Measurements from ENCODE around the gene KDELR3. TPM values are rescaled to one million over a fixed set of nuclear protein-coding genes. Genes with fewer than 3 reads are reported as not detected.

Gene KDELR3
- total and polyA plus RNA-seq, 2 donors (not counting 3 experiments of a cell fraction or from before 2014, with no cell fraction given), result 28.6 to 61.3 TPM

DNA sequence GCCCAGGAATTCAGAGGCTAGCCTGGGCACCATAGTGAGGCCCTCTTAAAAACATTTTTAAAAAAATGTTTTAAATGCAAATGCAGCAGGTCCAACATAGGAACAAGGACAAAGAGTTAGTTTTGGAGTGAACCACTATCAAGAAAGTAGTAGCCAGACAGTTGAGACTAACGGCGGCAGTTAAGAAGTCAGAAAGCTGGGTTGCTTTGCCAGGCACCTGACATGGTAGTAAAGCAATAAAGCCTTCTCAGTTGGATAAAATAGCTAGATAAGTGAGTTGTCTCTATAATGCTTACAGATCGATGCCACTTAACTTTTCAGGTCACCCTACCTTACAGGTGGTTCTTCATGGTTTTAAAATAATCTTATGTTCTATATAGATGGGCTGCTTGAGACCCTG, 55.1 kb downstream of the KDELR3 start:
- intact Hi-C loops (cut with micrococcal nuclease), result no loop called here
- Histone ChIP-seq H3K27me3 (ENCODE audit: control insufficient read depth in 2 of 2, insufficient read depth in 2 of 2, low read length in 2 of 2) (peaks cover 0 to 2% of the 10 kb centered on the region in 2 experiments), H3K4me3 (replicated peaks in 1 of 3; ENCODE audit: insufficient read depth in 1 of 3, low read depth in 1 of 3, low read length in 3 of 3) (no peak overlapping the region), H4K20me1 (replicated peaks; ENCODE audit: control insufficient read depth, extremely low read depth, insufficient read depth, low read length) (no peaks in the 10 kb centered on the region), H3K27ac (ENCODE audit: insufficient read depth, low read depth, low read length) (no peak overlapping the region), H3K79me2 (ENCODE audit: control insufficient read depth, insufficient read depth, low read length) (no peaks in the 10 kb centered on the region), H3K9me1 (replicated peaks; ENCODE audit: control insufficient read depth, extremely low read depth, insufficient read depth, low read length) (no peaks in the 10 kb centered on the region), H3K4me2 (ENCODE audit: insufficient read depth, low read length) (no peak overlapping the region), H3K9me3 (replicated peaks; ENCODE audit: control insufficient read depth, insufficient read depth, low read length) (no peaks in the 10 kb centered on the region), H2AFZ (ENCODE audit: low read depth, low read length) (no peak overlapping the region), H3K36me3 (ENCODE audit: control insufficient read depth in 2 of 2, extremely low read depth in 1 of 2, insufficient read depth in 2 of 2, low read length in 2 of 2) (no peaks in the 10 kb centered on the region), H3K4me1 (ENCODE audit: control insufficient read depth, extremely low read depth, insufficient read depth, low read length) (no peaks in the 10 kb centered on the region), H3K9ac (replicated peaks; ENCODE audit: extremely low read depth, insufficient read depth, low read length) (no peak overlapping the region)
- FAIRE-seq, result no peak
- ChIA-PET POLR2A (interaction anchor here (0.8 kb wide), 1 partner anchor 31 kb away, joined by 4 read pairs; no protein-coding TSS in a partner anchor), CTCF (interaction anchor here (0.9 to 2.3 kb wide), 5 partner anchors 12 to 72 kb away, joined by 3 to 12 read pairs (median 3); no protein-coding TSS in a partner anchor)
- TF ChIP-seq, protein P1, sequence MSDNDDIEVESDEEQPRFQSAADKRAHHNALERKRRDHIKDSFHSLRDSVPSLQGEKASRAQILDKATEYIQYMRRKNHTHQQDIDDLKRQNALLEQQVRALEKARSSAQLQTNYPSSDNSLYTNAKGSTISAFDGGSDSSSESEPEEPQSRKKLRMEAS (IDR thresholded peaks at IDR 0.05; ENCODE audit: insufficient read depth, insufficient read length), result no peak
- TF ChIP-seq, protein P2, sequence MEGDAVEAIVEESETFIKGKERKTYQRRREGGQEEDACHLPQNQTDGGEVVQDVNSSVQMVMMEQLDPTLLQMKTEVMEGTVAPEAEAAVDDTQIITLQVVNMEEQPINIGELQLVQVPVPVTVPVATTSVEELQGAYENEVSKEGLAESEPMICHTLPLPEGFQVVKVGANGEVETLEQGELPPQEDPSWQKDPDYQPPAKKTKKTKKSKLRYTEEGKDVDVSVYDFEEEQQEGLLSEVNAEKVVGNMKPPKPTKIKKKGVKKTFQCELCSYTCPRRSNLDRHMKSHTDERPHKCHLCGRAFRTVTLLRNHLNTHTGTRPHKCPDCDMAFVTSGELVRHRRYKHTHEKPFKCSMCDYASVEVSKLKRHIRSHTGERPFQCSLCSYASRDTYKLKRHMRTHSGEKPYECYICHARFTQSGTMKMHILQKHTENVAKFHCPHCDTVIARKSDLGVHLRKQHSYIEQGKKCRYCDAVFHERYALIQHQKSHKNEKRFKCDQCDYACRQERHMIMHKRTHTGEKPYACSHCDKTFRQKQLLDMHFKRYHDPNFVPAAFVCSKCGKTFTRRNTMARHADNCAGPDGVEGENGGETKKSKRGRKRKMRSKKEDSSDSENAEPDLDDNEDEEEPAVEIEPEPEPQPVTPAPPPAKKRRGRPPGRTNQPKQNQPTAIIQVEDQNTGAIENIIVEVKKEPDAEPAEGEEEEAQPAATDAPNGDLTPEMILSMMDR (IDR thresholded peaks at IDR 0.05; ENCODE audit: extremely low read depth in 1 of 2, insufficient read depth in 1 of 2, low read depth in 1 of 2, low read length in 2 of 2), result no peak
- no TSS peak for BruUV-seq (replicated peaks)
- DNase-seq (ENCODE audit: low read depth, low spot score), result no peak
- dilution Hi-C loops (cut with MboI; ENCODE audit: extremely low pct_ligation_motif_present, low sequenced_read_pairs), result no loop called here

DNA sequence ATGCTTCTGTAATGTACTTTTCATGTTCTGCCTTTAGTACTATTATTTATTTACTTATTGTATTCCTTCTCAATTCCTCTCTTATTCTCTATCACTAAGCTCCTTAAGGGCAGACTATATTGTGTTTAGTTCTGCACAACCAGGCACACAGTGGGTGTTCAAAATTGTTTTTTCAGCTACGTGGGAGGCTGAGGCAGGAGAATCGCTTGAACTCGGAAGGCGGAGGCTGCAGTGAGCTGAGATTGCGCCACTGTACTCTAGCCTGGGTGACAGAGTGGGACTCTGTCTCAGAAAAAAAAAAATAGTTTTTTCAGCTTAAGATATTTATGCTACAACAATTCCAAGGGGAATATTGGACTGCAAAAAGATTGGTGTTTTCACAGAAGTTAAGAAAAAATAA, 55.6 kb downstream of the KDELR3 start:
- H3K79me2 ChIP-seq (ENCODE audit: control insufficient read depth, insufficient read depth, low read length), result no peaks in the 10 kb centered on the region
- H3K27me3 ChIP-seq (ENCODE audit: control insufficient read depth in 2 of 2, insufficient read depth in 2 of 2, low read length in 2 of 2), result peaks cover 0 to 2% of the 10 kb centered on the region in 2 experiments
- no peaks in the 10 kb centered on the region for H3K9me3 ChIP-seq (replicated peaks; ENCODE audit: control insufficient read depth, insufficient read depth, low read length)
- H4K20me1 ChIP-seq (replicated peaks; ENCODE audit: control insufficient read depth, extremely low read depth, insufficient read depth, low read length), result no peaks in the 10 kb centered on the region
- CTCF ChIA-PET, result interaction anchor here (0.9 to 2.3 kb wide), 3 partner anchors 12 to 59 kb away, joined by 3 to 12 read pairs (median 4); no protein-coding TSS in a partner anchor
- no peak overlapping the region for H3K4me3 ChIP-seq (replicated peaks in 1 of 3; ENCODE audit: insufficient read depth in 1 of 3, low read depth in 1 of 3, low read length in 3 of 3)
- H3K36me3 ChIP-seq (ENCODE audit: control insufficient read depth in 2 of 2, extremely low read depth in 1 of 2, insufficient read depth in 2 of 2, low read length in 2 of 2), result no peaks in the 10 kb centered on the region
- H3K4me1 ChIP-seq (ENCODE audit: control insufficient read depth, extremely low read depth, insufficient read depth, low read length), result no peaks in the 10 kb centered on the region
- H3K9ac ChIP-seq (replicated peaks; ENCODE audit: extremely low read depth, insufficient read depth, low read length), result no peak overlapping the region
- TF ChIP-seq, protein P1 (IDR thresholded peaks at IDR 0.05; ENCODE audit: insufficient read depth, insufficient read length), result no peak
- TF ChIP-seq, protein P2 (IDR thresholded peaks at IDR 0.05; ENCODE audit: extremely low read depth in 1 of 2, insufficient read depth in 1 of 2, low read depth in 1 of 2, low read length in 2 of 2), result no peak
- TF ChIP-seq GATA2 (IDR thresholded peaks at IDR 0.05; ENCODE audit: insufficient read depth, insufficient read length, low read depth, low read length) (no peak), POLR2AphosphoS5 (IDR thresholded peaks at IDR 0.05; ENCODE audit: insufficient read depth, low read depth, low read length) (no peak), MYC (IDR thresholded peaks at IDR 0.05; ENCODE audit: low read depth, low read length) (no peak), JUN (IDR thresholded peaks at IDR 0.05; ENCODE audit: borderline replicate concordance, insufficient read depth, insufficient read length, low read depth) (no peak), FOS (IDR thresholded peaks at IDR 0.05; ENCODE audit: borderline replicate concordance, insufficient read depth, low read length) (no peak), EZH2 (IDR thresholded peaks at IDR 0.05; ENCODE audit: borderline replicate concordance, low read depth, low read length, severe bottlenecking) (no peak), POLR2A (IDR thresholded peaks at IDR 0.05; ENCODE audit: low read depth, low read length) (no peak)
- dilution Hi-C loops (cut with MboI; ENCODE audit: extremely low pct_ligation_motif_present, low sequenced_read_pairs), result no loop called here
- FAIRE-seq, result no peak
- no peaks in the 10 kb centered on the region for H3K9me1 ChIP-seq (replicated peaks; ENCODE audit: control insufficient read depth, extremely low read depth, insufficient read depth, low read length)
- no peak overlapping the region for H3K27ac ChIP-seq (ENCODE audit: insufficient read depth, low read depth, low read length)
- BruUV-seq (replicated peaks), result no TSS peak
- intact Hi-C loops (cut with micrococcal nuclease), result no loop called here
- no peak overlapping the region for H3K4me2 ChIP-seq (ENCODE audit: insufficient read depth, low read length)
- no peak for DNase-seq (ENCODE audit: low read depth, low spot score)
- POLR2A ChIA-PET, result interaction anchor here (0.7 to 1.0 kb wide), 3 partner anchors 22 to 1718 kb away, joined by 3 to 4 read pairs (median 3); no protein-coding TSS in a partner anchor
- H2AFZ ChIP-seq (ENCODE audit: low read depth, low read length), result no peak overlapping the region

Measured in endothelial cell of umbilical vein (primary cell).